Endothelial cell of umbilical vein (primary cell): Measurements from ENCODE around the gene KANK2. TPM values are rescaled to one million over a fixed set of nuclear protein-coding genes. Genes with fewer than 3 reads are reported as not detected.

Source experiments
- BruUV-seq: library from RNA; stranded (reverse); fragments of 400-500 nt; replicated peaks from 2 replicates; lab custom pipeline; 2021; lab: Mats Ljungman, UMichigan
- CTCF ChIA-PET: fragments of 300-600, 350-600 bp; sonication (Branson Sonifier 250); formaldehyde crosslinking; loops from one replicate; lab custom pipeline; 2021; ENCODE audit warnings: antibody characterized with exemption, inconsistent platforms; lab: Charles Lee
- POLR2A ChIA-PET: fragments of 300-600, 350-600 bp; sonication (Branson Sonifier 250); formaldehyde crosslinking; loops from one replicate; lab custom pipeline; 2021; ENCODE audit warnings: antibody characterized with exemption, inconsistent platforms; lab: Charles Lee
- DNase-seq: peaks from one replicate; pipeline ENCODE4 v3.0.0-alpha.2; 2011; ENCODE audit warnings: low read depth, low spot score
- FAIRE-seq: peaks from 2 replicates; lab custom pipeline; 2011; peaks lifted over from hg19 to GRCh38; lab: Jason Lieb, UNC
- H2AFZ ChIP-seq: 2 replicates; pipeline ENCODE4 v1.6.0; 2012; ENCODE audit warnings: low read depth, low read length, control low read depth, inconsistent platforms
- H3K27ac ChIP-seq: 2 replicates; pipeline ENCODE4 v1.5.1; 2011; ENCODE audit warnings: low read depth, mild to moderate bottlenecking, control low read depth, low read length, moderate library complexity; ENCODE audit not compliant: insufficient read depth
- H3K27me3 ChIP-seq, 2 experiments: 2 replicates each; pipeline versions ENCODE4 v1.6.0 to v1.6.1; 2011; ENCODE audit warnings: low read length in 2 of 2, mixed read lengths in 1 of 2; ENCODE audit not compliant: control insufficient read depth in 2 of 2, insufficient read depth in 2 of 2
- H3K36me3 ChIP-seq, 2 experiments: 2 replicates in 1 of 2; 3 replicates in 1 of 2; pipeline ENCODE4 v1.5.1; 2011; ENCODE audit warnings: low read length in 2 of 2, mild to moderate bottlenecking in 1 of 2, moderate library complexity in 1 of 2; ENCODE audit not compliant: control insufficient read depth in 2 of 2, insufficient read depth in 2 of 2; ENCODE audit errors: extremely low read depth in 1 of 2
- H3K4me1 ChIP-seq: 3 replicates; pipeline ENCODE4 v1.5.1; 2011; ENCODE audit warnings: mild to moderate bottlenecking, low read length; ENCODE audit not compliant: control insufficient read depth, insufficient read depth; ENCODE audit errors: extremely low read depth
- H3K4me2 ChIP-seq: 2 replicates; pipeline ENCODE4 v1.6.1; 2011; ENCODE audit warnings: low read length, control low read depth, mixed read lengths; ENCODE audit not compliant: insufficient read depth
- H3K4me3 ChIP-seq, 3 experiments: fragments of 200-600 bp in 1 of 3; sonication (generic), shearing (Covaris generic) in 1 of 3; replicated peaks in 1 of 3; 2 replicates each; pipeline ENCODE4 v1.5.1; 2011 to 2016; ENCODE audit warnings: control low read depth in 3 of 3, low read length in 3 of 3, mild to moderate bottlenecking in 2 of 3, inconsistent platforms in 1 of 3, low read depth in 1 of 3, moderate library complexity in 1 of 3; ENCODE audit not compliant: insufficient read depth in 1 of 3
- H3K79me2 ChIP-seq: 2 replicates; pipeline ENCODE4 v1.6.0; 2012; ENCODE audit warnings: low read length, inconsistent platforms; ENCODE audit not compliant: control insufficient read depth, insufficient read depth
- H3K9ac ChIP-seq: replicated peaks from 2 replicates; pipeline ENCODE3; 2011; ENCODE audit warnings: low read length, control low read depth; ENCODE audit not compliant: insufficient read depth; ENCODE audit errors: extremely low read depth
- H3K9me1 ChIP-seq: replicated peaks from 3 replicates; pipeline ENCODE4 v1.6.0; 2011; ENCODE audit warnings: mild to moderate bottlenecking, low read length; ENCODE audit not compliant: control insufficient read depth, insufficient read depth; ENCODE audit errors: extremely low read depth
- H3K9me3 ChIP-seq: replicated peaks from 2 replicates; pipeline ENCODE4 v1.5.1; 2012; ENCODE audit warnings: low read length, inconsistent platforms; ENCODE audit not compliant: control insufficient read depth, insufficient read depth
- H4K20me1 ChIP-seq: replicated peaks from 2 replicates; pipeline ENCODE3; 2011; ENCODE audit warnings: mild to moderate bottlenecking, low read length; ENCODE audit not compliant: control insufficient read depth, insufficient read depth; ENCODE audit errors: extremely low read depth
- EZH2 ChIP-seq: IDR thresholded peaks from 2 replicates; pipeline ENCODE4 v1.6.1; 2012; ENCODE audit warnings: borderline replicate concordance, low read depth, mild to moderate bottlenecking, moderate library complexity, low read length, inconsistent platforms; ENCODE audit not compliant: severe bottlenecking
- FOS ChIP-seq: IDR thresholded peaks from 2 replicates; pipeline ENCODE4 v1.6.1; 2011; ENCODE audit warnings: mild to moderate bottlenecking, low read length, moderate library complexity, borderline replicate concordance; ENCODE audit not compliant: insufficient read depth
- GATA2 ChIP-seq: IDR thresholded peaks from 2 replicates; pipeline ENCODE4 v1.7.0; 2011; ENCODE audit warnings: low read depth, mild to moderate bottlenecking, moderate library complexity, mixed read lengths, low read length; ENCODE audit not compliant: insufficient read length, insufficient read depth
- JUN ChIP-seq: IDR thresholded peaks from 2 replicates; pipeline ENCODE4 v1.6.1; 2011; ENCODE audit warnings: borderline replicate concordance, low read depth; ENCODE audit not compliant: insufficient read length, insufficient read depth
- MYC ChIP-seq: IDR thresholded peaks from one replicate; pipeline ENCODE4 v1.6.1; 2011; ENCODE audit warnings: mild to moderate bottlenecking, low read depth, low read length
- POLR2A ChIP-seq: IDR thresholded peaks from 2 replicates; pipeline ENCODE4 v1.6.1; 2012; ENCODE audit warnings: low read depth, mild to moderate bottlenecking, control low read depth, low read length
- POLR2AphosphoS5 ChIP-seq: IDR thresholded peaks from 2 replicates; pipeline ENCODE4 v1.6.1; 2012; ENCODE audit warnings: low read depth, mild to moderate bottlenecking, control low read depth, low read length, moderate library complexity; ENCODE audit not compliant: insufficient read depth
- dilution Hi-C: fragments of 300-500 bp; cut with MboI; formaldehyde crosslinking; loops from one replicate; pipeline ENCODE4 v1.15.0; 2019; ENCODE audit warnings: low sequenced_read_pairs; ENCODE audit not compliant: extremely low pct_ligation_motif_present
- intact Hi-C: fragments of 100-400 bp; cut with micrococcal nuclease; formaldehyde crosslinking; loops from one replicate; pipeline ENCODE4 v1.10.0; 2022
- polyA plus RNA-seq, 4 experiments: library from polyadenylated mRNA; depleted of rRNA in 3 of 4; stranded (reverse) in 3 of 4; unstranded in 1 of 4; fragments of >200 nt; gene quantifications; 2 replicates each; pipeline versions ENCODE4 v1.2.1 to v1.2.3, GENCODE V29; 2011 to 2012; ENCODE audit warnings: missing spikeins in 1 of 4
- total RNA-seq: library from RNA; stranded (reverse); gene quantifications from 2 replicates; pipeline ENCODE4 v1.2.3, GENCODE V29; 2021
- TF ChIP-seq, protein P1 (sequence below): IDR thresholded peaks from 2 replicates; pipeline ENCODE4 v1.6.1; 2011; ENCODE audit not compliant: insufficient read depth, insufficient read length
- TF ChIP-seq, protein P2 (sequence below), 2 donors: IDR thresholded peaks; 1 replicate in 1 of 2; 2 replicates in 1 of 2; pipeline ENCODE4 v1.5.1; 2011; ENCODE audit warnings: low read length in 2 of 2, mild to moderate bottlenecking in 2 of 2, moderate library complexity in 2 of 2, control low read depth in 1 of 2, inconsistent platforms in 1 of 2, low read depth in 1 of 2; ENCODE audit not compliant: insufficient read depth in 1 of 2; ENCODE audit errors: extremely low read depth in 1 of 2

The KANK2 gene
- total and polyA plus RNA-seq, 2 donors (not counting 3 experiments of a cell fraction or from before 2014, with no cell fraction given), result 41.7 to 77.9 TPM

DNA sequence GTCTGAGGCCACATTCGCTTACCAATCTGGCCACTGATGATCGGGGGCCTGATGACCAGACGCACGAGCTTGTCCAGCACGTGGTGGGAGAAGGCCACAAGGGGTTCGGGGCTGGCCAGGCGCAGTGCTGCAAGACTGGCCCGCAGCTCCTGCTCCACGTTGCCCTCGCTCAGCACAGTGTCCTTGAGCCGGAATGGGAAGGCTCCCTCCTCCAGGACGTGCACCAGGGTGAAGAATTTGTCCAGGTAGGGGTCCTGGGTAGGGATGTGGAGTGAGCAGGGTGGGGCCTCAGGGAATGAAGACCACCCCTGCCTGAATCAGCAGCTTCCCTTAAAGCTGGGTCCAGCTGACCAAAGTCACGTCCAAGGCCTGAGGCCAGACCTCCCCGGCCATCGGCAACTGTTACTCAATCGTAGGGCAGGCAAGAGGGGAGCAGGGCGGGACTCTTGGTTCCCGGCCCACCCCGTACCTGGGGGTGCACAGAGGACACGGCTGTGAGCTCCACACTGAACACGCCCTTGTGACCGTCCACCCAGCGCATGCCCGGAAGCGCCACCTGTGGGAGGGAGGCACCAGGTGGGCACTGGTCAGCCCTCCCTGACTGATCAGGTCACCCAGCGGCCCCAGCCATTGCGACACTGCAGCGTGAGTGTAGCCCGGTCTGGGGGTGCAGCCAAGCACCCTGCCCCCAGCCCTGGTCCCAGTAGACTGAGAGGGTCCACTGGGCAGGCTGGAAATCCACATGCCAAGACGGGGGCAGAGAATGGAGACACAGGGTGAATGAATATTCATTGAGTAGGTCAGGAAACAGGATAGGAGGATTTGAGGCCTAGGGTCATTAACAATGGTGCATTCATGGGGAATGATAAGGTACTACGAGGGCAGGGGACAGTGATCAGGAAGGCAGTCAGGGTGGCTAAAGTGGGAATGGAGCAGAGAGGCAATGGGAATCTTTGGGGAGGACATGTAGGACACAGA lies 39.3 kb upstream of the KANK2 start:
- no peaks in the 10 kb centered on the region for H3K79me2 ChIP-seq
- H3K9me3 ChIP-seq, result no peaks in the 10 kb centered on the region
- H3K4me2 ChIP-seq, result no peak overlapping the region
- no peaks in the 10 kb centered on the region for H3K9me1 ChIP-seq
- H2AFZ ChIP-seq, result no peak overlapping the region
- TF ChIP-seq POLR2AphosphoS5 (no peak), JUN (no peak)
- TF ChIP-seq, protein P1, sequence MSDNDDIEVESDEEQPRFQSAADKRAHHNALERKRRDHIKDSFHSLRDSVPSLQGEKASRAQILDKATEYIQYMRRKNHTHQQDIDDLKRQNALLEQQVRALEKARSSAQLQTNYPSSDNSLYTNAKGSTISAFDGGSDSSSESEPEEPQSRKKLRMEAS, result no peak
- no peak overlapping the region for H3K9ac ChIP-seq
- intact Hi-C loops, result no loop called here
- H3K36me3 ChIP-seq, result peaks cover 27 to 59% of the 10 kb centered on the region in 2 experiments
- no peak overlapping the region for H3K27ac ChIP-seq
- ChIA-PET POLR2A (no interaction called here), CTCF (no interaction called here)
- no TSS peak for BruUV-seq
- no peaks in the 10 kb centered on the region for H3K4me1 ChIP-seq
- no peak overlapping the region for H3K4me3 ChIP-seq
- no peaks in the 10 kb centered on the region for H3K27me3 ChIP-seq
- FAIRE-seq, result no peak
- no peaks in the 10 kb centered on the region for H4K20me1 ChIP-seq
- no peak for DNase-seq
- dilution Hi-C loops, result no loop called here

DNA sequence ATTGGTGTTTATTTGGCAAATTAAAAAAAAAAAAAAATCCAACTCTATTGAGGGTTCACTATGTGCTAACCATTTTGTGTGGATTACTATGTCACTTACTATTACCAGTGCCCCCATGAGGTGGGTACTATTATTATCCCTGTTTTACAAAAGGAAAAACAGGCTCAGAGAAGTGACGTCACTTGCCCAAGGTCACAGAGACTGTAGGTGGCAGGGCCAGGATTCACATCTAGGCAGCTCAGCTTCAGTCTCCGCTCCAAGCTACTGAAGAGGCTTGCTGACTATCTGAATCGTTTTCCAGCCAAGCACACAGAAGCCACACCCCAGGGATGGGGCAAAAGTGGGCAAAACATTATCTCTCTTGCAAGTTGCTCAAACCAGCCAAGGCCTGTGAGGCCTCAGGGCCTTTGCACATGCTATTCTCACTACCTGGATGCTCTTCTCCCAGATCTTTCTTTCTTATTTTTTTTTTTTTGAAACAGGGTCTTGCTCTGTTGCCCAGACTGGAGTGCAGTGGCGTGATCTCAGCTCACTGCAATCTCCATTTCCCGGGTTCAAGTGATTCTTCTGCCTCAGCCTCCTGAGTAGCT lies 37.2 kb upstream of the KANK2 start:
- no peaks in the 10 kb centered on the region for H4K20me1 ChIP-seq
- no peak overlapping the region for H3K4me2 ChIP-seq
- H3K27ac ChIP-seq, result no peak overlapping the region
- H3K9me3 ChIP-seq, result no peaks in the 10 kb centered on the region
- ChIA-PET POLR2A (no interaction called here), CTCF (no interaction called here)
- no TSS peak for BruUV-seq
- FAIRE-seq (no peak), DNase-seq (no peak)
- no peaks in the 10 kb centered on the region for H3K9me1 ChIP-seq
- H3K4me1 ChIP-seq, result no peaks in the 10 kb centered on the region
- no peak overlapping the region for H3K9ac ChIP-seq
- dilution Hi-C loops, result no loop called here
- intact Hi-C loops, result no loop called here
- no peak overlapping the region for H2AFZ ChIP-seq
- H3K79me2 ChIP-seq, result no peaks in the 10 kb centered on the region
- TF ChIP-seq GATA2 (no peak), FOS (no peak), JUN (no peak), MYC (no peak), POLR2A (no peak), EZH2 (no peak), POLR2AphosphoS5 (no peak)
- TF ChIP-seq, protein P1, result no peak
- TF ChIP-seq, protein P2, sequence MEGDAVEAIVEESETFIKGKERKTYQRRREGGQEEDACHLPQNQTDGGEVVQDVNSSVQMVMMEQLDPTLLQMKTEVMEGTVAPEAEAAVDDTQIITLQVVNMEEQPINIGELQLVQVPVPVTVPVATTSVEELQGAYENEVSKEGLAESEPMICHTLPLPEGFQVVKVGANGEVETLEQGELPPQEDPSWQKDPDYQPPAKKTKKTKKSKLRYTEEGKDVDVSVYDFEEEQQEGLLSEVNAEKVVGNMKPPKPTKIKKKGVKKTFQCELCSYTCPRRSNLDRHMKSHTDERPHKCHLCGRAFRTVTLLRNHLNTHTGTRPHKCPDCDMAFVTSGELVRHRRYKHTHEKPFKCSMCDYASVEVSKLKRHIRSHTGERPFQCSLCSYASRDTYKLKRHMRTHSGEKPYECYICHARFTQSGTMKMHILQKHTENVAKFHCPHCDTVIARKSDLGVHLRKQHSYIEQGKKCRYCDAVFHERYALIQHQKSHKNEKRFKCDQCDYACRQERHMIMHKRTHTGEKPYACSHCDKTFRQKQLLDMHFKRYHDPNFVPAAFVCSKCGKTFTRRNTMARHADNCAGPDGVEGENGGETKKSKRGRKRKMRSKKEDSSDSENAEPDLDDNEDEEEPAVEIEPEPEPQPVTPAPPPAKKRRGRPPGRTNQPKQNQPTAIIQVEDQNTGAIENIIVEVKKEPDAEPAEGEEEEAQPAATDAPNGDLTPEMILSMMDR (IDR thresholded peaks at IDR 0.05; ENCODE audit: extremely low read depth in 1 of 2, insufficient read depth in 1 of 2, low read depth in 1 of 2, low read length in 2 of 2), result no peak
- H3K4me3 ChIP-seq, result no peak overlapping the region
- no peaks in the 10 kb centered on the region for H3K27me3 ChIP-seq
- peaks cover 22 to 53% of the 10 kb centered on the region in 2 experiments for H3K36me3 ChIP-seq
